ENCODE results near the gene KCNK16.

Gene KCNK16

DNA sequence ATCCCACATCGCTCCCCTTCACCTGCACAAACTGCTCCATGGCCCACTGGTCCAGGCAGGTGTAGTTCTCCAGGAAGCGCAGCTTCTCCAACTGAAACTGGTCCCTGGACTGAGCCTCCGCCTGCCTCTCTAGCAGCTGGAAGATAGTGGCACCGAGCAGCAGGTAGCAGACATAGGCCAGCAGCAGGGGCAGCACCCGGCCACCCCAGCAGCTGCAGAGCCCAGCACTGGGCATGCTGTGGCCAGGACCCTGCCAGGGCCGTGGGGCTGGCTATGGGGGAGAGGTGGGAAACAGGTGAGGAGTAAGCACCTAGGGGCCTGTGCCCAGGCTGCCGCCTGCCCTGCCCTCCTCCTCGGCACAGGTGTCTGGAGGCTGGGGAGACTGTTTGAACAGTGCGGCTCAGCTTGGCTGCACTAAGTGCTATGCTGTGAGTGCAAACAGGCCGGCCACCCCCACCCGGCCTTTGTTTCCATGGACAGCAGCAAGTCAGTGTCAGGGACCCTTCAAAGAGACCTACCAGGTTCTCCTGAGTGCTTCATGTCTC is at the start of gene KCNK16:
KCNK16 (minus strand) TSS at position 397 of the 545 bp plus-strand sequence; CDS start at position 235, 162 bp downstream.
- in situ Hi-C loops (cut with MboI; ENCODE audit: low sequenced_read_pairs), result no loop called here

DNA sequence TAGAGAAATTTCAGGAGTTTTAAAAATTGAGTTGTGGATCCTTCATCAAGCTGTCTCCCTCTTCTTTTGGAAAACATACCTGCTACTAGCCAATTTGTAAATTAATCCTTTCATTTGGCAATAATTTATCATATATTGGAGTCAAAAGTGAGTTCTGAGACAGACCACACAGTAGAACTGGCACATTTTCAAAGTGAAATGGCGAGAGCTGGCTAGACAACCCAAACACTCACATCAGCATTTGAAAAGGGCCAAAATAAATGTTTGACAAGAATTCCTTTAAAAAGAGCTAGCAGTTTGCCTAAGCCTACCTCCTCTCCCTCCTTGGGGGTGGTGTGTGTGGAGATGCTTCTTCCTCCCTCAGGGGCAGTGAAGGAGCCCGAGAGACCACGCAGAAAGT is 47.9 kb upstream of the KCNK16 start:
- in situ Hi-C loops (cut with MboI; ENCODE audit: low sequenced_read_pairs), result no loop called here

DNA sequence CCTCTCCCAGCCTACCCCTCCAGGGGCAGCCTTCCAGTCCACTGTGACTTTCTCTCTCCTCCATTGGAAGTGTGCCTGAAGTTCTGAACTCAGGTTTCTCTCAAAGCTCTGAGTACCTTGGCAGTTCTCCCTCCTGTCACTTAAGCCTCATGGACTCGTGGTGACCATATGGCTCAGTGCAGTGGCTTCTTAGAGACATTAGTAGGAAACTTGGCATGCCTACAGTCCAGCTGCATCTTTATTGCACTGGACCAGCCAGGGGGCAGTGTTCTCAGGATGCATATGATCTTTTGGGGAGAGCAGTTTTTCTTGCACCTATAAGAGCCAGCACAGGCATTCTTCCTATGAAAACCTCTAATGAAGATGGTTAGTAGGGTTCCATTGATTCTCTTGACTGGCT is 47.5 kb upstream of the KCNK16 start:
- in situ Hi-C loops (cut with MboI; ENCODE audit: low sequenced_read_pairs), result no loop called here

DNA sequence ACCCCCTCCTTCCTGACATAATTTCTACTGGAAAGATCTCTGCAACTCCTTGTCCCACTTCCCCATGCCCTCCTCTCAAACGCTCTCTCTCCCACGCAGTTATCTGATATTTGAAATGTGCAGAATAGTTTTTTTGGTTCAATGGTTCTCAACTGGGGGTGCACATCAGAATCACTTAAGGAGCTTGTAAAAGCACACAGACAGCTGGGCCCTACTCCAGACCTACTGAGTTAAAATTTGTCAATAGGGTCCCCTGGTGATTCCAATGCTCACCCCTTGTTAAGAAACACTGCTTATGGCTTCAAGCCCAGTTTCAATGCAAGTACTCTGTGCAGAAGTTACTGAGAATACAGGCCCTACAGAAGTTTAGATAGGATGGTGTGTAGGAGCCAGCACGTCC is 45.2 kb upstream of the KCNK16 start:
- in situ Hi-C loops (cut with MboI; ENCODE audit: low sequenced_read_pairs), result no loop called here

DNA sequence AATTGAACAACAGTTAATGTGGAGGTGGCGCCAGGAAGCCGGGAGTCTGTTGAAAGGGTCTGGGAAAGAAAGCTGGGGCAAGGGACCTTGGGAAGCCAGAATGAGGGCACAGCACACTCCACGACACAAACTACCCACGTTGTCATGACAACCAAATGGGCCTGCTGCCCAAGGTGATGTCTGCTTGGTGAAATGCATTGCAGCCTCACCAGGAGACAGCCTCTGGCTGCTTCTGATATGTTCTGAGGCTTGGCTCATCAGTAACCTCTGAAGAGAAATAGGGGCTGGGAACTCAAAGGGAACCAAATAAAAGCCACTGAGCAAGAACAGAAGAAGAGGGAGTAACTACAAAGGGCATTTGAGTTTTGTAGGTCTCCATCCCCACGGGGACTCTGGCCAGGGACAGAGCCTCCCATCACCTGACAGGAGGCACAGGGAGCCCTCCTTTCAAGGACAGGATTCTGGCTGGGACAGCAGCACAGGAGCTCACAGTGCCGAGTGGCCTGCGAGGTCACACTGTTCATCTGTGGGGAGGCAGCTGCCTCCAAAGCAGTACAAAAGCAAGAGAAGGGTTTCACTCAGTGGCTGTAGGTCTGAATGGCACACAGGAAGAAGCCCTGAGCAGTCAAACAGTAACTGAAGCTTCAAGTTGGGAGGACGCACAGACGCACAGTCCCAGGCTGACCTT is 44.6 kb upstream of the KCNK16 start:
- in situ Hi-C loops (cut with MboI; ENCODE audit: low sequenced_read_pairs), result no loop called here

DNA sequence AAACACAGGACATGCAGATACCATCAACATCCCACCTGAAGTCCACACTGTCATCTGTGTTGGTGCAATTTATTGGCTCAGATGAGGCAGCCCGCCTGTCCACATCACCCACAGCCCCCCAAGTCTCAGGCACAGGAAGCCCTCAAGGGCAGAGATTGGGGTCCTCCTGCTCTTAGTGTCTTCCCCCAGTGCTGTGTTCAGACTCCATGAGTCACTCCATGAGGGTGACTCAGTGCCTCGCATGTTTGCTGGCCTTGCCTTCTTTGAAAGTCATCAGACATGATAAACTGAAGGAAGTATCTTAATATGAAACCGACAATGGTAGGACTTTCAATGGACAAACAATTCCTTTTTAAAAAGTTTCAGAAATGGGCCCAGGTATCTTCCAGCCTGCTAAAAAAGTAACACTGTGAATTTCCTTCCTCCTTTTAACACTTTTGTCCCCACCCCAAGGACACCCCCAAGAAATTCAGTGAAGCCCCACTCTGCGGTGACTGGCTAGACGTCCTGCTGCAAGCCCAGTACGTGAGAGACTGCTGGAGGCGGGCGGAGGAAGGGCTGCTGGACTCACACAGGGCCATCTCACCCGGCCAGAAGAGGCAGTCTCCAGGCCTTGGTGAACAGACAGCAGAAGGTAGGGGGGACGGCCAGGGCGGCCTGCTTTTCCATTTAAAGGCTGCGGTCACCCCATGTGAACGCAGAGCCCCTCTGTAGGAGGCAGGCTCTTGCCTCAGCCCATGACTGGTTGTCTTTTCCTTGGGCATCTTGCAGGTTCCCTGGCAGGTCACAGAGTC is 43.0 kb upstream of the KCNK16 start:
- in situ Hi-C loops (cut with MboI; ENCODE audit: low sequenced_read_pairs), result no loop called here

DNA sequence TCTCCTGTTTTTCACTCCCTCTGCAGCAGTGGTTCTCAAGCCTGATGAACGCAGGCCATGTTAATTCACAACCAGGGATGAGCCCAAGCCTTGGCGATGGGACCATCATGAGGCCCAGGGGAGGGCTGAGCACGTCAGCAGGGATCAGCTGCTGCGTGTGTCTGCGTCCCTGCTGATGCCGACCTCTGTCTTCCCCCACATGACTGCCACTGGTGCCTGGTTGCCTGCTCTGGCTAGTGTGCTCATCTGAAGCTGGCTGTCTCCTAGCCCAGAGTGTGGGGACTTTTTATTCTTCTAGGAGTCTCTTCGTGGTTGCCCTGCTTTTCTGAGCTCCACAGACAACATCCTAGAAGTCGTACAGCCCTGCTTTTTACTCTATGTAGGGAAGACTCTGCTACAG is 40.8 kb upstream of the KCNK16 start:
- in situ Hi-C loops (cut with MboI; ENCODE audit: low sequenced_read_pairs), result no loop called here

DNA sequence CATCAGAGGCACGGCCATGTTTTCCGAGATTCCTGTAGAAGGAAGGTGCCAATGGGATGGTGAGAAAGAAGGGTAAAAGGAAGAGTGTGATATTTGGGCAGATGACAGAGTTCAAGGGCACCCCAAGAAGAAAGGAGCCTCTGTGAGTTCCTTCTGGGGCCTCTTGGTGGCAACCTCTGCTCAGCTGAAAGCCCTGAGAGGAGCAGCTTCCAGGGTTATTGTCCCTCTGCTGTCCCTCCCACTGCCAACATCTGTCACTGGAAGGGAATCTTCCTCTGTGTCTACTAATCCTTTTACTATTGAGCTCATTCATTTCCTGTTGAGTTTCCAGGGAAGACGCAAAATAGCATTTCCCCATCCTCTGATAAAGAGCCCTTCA is 40.0 kb upstream of the KCNK16 start:
- in situ Hi-C loops (cut with MboI; ENCODE audit: low sequenced_read_pairs), result no loop called here

DNA sequence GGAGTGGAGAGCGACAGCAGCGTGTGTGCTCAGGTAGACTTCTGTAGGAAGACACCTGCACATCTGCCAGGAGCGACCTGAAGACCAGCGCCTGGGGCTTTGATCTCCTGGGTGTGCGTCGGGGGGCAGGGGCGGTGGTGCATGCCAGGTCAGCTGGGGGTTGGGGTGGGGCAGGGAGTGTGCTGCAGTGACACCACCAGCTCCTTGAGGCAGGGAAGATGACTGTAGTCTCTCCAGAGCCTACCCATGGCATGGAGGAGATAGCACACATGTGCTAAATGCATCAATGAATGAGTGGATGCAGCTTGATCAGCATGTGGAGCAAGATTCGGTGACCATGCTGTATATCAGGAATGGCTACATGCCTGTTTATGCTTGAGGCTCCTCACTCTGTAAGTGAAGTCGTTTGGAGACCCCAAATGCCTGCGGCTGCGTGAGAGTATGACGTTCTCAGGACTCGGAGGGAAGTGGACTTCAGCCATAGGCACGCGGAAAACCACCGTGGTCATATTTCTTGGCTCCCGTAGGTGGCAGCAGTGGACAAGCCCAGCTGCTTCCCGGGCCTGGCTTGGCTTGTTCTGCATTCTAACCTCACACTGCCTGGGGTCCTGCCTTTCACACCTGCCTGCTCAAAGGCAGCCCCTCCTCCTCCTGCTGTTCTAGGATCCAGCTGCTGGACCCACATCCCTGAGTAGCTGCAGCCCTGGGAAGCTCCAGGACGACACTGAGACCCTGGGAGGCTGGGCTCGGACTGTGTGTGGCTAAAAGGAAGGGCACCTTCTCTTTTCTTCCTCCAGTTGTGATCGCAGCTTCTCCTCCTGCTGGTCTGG is 39.4 kb upstream of the KCNK16 start:
- in situ Hi-C loops (cut with MboI; ENCODE audit: low sequenced_read_pairs), result no loop called here

DNA sequence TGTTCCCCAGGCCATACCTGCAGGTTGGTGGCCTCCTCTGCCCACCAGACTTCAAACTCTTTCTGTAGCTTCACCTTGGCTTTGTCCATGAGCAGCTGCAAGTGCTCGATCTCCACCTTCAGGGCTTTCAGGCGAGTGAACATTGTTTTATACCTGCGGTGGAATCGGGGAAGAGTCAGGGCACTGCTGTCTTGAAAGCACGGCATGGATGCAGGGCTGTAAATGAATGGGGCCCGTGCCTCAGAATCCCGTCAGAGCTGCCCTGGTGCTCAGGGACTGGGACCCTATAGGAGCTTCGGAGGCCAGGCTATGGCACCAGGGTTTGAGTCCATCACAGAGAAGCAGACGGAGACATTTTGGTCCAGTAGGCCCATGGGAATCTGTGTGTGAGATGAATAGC is 37.9 kb upstream of the KCNK16 start:
- in situ Hi-C loops (cut with MboI; ENCODE audit: low sequenced_read_pairs), result no loop called here

DNA sequence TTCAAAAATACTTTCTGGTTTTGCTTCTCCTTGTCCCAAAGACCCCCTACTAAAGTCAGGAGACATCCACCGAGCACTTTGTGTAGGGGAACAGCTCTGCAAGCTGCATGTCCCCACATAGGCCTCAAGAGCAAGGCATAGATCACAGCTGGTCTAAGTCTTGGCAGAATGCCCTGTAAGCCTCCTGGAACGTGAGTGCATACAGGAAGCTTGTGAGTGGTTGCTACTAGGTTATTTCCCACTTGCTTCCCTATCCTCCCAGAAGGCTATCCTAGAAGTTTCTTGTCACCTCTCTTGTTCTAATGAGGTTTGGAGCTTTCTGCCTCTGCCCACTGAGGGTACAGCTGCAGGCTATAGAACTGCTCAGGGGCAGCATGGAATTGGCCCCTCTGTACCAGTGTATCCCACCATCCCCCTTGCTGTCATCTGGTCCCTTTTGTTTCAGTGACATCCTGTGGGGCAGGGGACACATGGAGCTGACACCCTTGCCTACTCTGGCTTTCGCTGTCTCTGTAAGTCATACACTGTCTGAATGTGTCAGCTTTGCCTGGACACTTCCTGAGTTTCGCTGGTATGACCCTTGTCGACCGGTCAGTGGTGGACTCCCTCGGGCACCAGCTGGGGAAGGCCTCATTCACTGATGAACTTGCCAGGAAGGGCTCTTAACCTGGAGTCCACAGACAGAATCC is 35.6 kb upstream of the KCNK16 start:
- in situ Hi-C loops (cut with MboI; ENCODE audit: low sequenced_read_pairs), result no loop called here

DNA sequence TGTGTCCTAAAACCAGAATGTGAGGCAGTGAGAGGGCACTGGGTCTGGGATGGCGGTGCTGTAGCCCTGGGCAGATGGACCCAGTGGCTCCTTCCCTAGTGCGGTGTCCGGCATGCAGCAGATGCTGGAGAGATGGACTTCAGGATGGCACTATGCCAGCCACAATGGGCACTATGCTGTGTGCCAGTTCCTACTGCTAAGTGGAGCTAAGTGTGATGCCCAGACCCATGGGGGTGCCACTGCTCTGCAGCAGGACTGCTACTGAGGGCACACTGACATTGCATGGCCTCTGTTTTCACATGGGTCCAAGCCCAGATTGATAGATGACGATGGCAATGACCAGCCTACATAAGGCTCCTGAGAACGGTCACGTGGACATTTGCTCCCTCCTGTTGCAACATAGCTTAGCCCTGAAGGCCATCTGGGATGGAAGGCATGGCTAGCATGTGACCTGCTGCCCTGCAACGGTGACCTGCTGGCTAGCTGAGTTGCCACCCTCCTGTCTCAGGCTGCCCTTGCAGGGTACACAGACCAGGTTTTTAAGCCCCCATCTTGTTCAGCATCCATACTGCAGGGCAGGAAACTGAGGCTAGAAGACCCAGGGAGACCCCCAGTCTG is 31.3 kb upstream of the KCNK16 start:
- in situ Hi-C loops (cut with MboI; ENCODE audit: low sequenced_read_pairs), result no loop called here

DNA sequence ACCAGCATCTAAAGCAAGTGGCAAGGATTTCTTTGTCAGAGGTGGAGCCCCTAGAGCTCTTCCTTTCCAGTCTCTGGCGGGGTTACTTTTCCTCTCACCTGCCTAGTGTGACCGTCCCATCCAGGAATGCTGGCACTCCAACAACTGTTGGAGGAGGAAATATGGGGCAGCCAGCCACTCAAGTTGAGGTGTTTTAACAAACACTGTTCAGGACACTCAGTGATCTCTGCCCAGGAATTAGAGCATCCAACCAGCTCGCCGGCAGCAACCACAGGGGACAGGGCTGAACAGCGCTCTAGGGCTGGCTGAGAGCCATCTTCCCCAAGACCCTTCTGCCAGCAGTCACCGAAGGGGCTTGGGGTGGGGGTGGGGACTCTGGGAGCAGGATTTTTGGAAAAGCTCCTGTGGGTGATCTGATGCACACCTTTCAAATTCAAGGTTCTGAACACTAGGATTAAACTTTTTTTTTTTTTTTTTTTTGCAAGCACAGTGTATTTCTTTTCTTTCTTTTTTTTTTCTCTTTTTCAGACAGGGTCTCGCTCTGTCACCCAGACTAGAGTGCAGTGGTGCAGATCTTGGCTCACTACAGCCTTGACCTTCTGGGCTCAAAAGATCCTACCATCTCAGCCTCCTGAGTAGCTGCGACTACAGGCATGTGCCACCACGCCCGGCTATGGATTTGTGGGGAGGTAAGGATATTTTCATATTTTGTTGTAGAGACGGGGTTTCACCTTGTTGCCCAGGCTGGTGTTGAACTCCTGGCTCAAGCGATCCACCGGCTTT is 28.4 kb upstream of the KCNK16 start:
- in situ Hi-C loops (cut with MboI; ENCODE audit: low sequenced_read_pairs), result no loop called here

DNA sequence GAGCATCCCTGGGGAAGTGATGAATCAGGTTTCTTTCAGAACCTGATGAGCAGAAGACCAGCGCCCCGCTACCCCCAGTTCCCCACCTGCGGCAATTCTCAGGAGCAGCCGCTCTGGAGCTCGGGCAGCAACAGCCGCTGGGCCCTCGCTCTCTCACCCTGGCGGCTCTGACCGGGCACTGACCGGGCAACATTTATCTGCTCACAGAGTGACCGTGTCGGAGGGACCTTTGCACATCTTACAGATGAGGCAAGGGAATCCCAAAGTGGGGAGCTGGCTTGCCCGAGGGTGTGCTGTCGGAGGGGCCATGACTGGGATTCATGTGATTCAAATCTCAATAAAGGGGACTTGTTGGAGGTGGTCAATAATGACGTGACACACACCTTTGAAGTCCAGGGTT is 26.2 kb upstream of the KCNK16 start:
- in situ Hi-C loops (cut with MboI; ENCODE audit: low sequenced_read_pairs), result no loop called here

DNA sequence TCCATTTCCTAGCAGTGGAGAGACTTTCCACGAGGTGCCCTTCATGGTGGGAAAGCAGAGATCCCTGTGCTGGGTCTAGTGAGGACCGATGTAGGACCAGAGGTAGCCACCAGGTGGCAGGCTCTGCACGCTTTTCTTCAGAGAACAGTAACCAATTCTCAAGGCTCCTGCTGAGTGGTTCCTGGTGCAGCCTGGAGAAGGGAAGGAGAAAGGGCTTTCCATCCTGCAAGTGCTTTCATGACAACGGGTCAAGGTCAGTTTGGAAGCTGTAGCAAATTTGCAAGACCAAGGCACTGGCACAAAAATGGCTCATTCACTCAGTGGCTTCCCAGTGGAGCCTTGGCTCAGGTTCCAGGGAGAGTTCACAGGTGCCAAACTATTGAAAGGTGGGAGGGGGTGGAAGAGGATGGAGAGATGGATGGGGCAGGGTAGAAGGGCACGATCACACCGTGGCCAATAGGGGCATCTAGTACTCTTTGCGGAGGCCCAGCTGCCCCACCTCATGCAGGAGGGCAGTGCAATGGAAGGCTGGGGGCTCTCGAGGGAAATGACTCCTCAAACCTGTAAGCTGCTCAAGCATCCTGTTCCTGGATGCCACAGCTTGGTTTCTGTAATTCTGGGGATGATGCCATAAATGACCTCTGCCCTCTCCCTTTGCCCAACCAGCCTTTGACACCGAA is 25.5 kb upstream of the KCNK16 start:
- in situ Hi-C loops (cut with MboI; ENCODE audit: low sequenced_read_pairs), result no loop called here

DNA sequence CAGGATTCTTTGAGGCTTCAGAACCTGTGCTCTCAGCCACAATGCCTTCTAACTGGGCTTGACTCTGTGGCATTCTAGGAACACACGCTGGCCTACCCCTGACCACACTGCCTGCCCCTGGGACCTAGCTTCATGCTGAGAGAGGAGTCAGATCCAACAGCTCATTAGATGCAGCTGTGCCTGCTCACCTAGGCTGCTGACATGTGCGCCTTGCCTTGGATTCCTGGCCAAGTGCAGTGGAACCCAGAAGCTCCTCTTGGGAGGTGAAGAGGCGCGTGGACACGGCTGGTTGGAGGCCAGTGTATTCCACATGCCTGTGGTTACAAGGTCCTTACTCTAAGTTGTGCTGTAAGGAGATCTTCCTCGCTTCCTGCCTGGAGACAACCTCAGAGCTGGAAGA is 24.7 kb upstream of the KCNK16 start:
- in situ Hi-C loops (cut with MboI; ENCODE audit: low sequenced_read_pairs), result no loop called here

DNA sequence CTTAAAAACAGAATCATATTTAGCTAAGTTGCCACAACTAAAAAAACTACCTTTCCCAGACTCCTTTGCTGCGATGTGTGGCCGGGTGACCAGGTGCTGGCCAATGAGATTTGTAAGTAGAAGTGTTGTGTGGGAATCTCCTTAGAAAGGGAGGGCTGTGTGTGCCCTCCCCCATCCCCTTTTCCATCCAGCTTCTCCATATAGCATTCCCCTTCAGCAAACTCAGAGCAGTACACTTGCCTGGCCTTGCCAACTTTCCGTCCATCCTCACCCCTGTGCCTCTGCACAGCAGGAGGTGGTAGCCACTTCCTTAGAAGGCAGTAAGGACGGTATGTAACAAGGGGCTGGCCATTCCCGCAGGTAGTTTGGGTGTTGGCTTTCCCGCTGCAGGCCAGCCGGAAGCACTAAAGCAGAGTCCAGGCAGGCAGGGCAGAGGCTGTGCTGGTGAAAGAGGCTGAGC is 22.3 kb upstream of the KCNK16 start:
- in situ Hi-C loops (cut with MboI; ENCODE audit: low sequenced_read_pairs), result no loop called here

DNA sequence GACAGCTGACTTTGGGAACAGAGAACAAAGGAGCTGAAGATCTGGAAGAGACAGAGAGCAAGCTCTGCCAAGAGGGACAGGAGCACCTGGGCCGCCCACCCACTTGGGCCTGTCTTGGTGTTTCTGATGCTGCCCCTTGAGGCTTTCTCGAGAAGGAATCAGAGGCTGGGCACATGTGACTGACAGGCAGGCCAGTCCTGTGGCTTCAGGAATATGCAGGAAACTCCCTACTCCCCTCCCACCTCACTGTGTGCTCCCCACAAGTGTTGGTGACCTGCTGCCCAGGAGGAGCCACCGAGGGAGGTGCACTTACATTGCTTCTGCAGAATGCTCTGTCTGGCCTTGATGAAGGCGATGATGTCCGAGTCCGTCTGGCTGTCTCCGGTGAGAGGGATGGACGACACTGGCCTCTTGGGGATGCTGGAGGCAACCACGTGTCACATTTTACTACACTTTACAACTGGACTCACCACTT is 20.9 kb upstream of the KCNK16 start:
- in situ Hi-C loops (cut with MboI; ENCODE audit: low sequenced_read_pairs), result no loop called here

All from hTERT RPE-1 (cell line).